ENCODE measurements around the gene ADARB2.

- TF ChIP-seq RAD21 (IDR thresholded peaks at IDR 0.05; ENCODE audit: low read depth) (no peak), YY1 (IDR thresholded peaks at IDR 0.05; ENCODE audit: low read depth) (no peak), MAX (IDR thresholded peaks at IDR 0.05) (no peak), TAF1 (IDR thresholded peaks at IDR 0.05; ENCODE audit: low read depth) (no peak), FOXM1 (IDR thresholded peaks at IDR 0.05; ENCODE audit: borderline replicate concordance, low read depth) (no peak), EP300 (IDR thresholded peaks at IDR 0.05; ENCODE audit: borderline replicate concordance) (no peak), NFIC (IDR thresholded peaks at IDR 0.05) (no peak), REST (IDR thresholded peaks at IDR 0.05; ENCODE audit: low read depth) (no peak), EGR1 (IDR thresholded peaks at IDR 0.05) (no peak), CREB1 (IDR thresholded peaks at IDR 0.05; ENCODE audit: low read depth) (no peak), USF1 (IDR thresholded peaks at IDR 0.05) (no peak), ZBTB7A (IDR thresholded peaks at IDR 0.05; ENCODE audit: low read depth) (no peak), TEAD4 (IDR thresholded peaks at IDR 0.05) (no peak)
Measured at GRCh38 chr10:1652151-1652550, 85.2 kb downstream of the ADARB2 start.

Measured in Ishikawa (cell line).